Uterus (tissue), 4 donors: ENCODE data around the gene EMC6. TPM values are rescaled to one million over a fixed set of nuclear protein-coding genes. Genes with fewer than 3 reads are reported as not detected.
A peak's percentile ranks its signal among the peaks of the same experiment; 100 is the strongest.

ENCODE experiments used
- DNase-seq, 2 donors: peaks; one replicate each; pipeline ENCODE4 v3.0.0-alpha.2; 2019 to 2020
- H3K27ac ChIP-seq, 2 donors: fragments of 200-600 bp; sonication (generic); 1 replicate in 1 of 2; 2 replicates in 1 of 2; pipeline ENCODE4 v1.5.1; 2016 to 2018
- H3K27me3 ChIP-seq, 2 donors: fragments of 200-600 bp; sonication (generic); one replicate each; pipeline ENCODE4 v1.5.1; 2018 to 2019; ENCODE audit warnings: control low read depth in 1 of 2
- H3K36me3 ChIP-seq, 2 donors: fragments of 200-600 bp; sonication (generic); one replicate each; pipeline ENCODE4 v1.5.1; 2019; ENCODE audit warnings: control low read depth in 1 of 2
- H3K4me1 ChIP-seq, 2 donors: fragments of 200-600 bp; sonication (generic); one replicate each; pipeline ENCODE4 v1.5.1; 2018 to 2019; ENCODE audit warnings: control low read depth in 1 of 2
- H3K4me3 ChIP-seq, 2 donors: fragments of 200-600 bp; sonication (generic); 1 replicate in 1 of 2; 2 replicates in 1 of 2; pipeline ENCODE4 v1.5.1; 2018 to 2019; ENCODE audit warnings: mild to moderate bottlenecking in 1 of 2
- H3K9me3 ChIP-seq, 2 donors: fragments of 200-600 bp; sonication (generic); one replicate each; pipeline ENCODE4 v1.5.1; 2019; ENCODE audit warnings: control low read depth in 1 of 2
- CTCF ChIP-seq, 4 experiments: fragments of 200-600 bp in 2 of 4; fragments of 450-650 bp in 2 of 4; sonication (generic) in 2 of 4; IDR thresholded peaks; one replicate each; pipeline ENCODE4 v1.5.1; 2016 to 2019; ENCODE audit warnings: antibody characterized with exemption in 4 of 4, mild to moderate bottlenecking in 2 of 4, moderate library complexity in 1 of 4
- POLR2A ChIP-seq, 2 donors: fragments of 450-650 bp; IDR thresholded peaks; one replicate each; pipeline ENCODE4 v1.6.1; 2016; ENCODE audit warnings: antibody characterized with exemption in 2 of 2, mild to moderate bottlenecking in 1 of 2, moderate library complexity in 1 of 2
- intact Hi-C: fragments of 100-400 bp; cut with DNase I; formaldehyde crosslinking; loops from one replicate; pipeline ENCODE4 v1.15.1; 2023; ENCODE audit warnings: low total_unique reads
- total RNA-seq, 4 donors: library from RNA; depleted of rRNA in 3 of 4; stranded (reverse); fragments of >200 nt in 3 of 4; gene quantifications; one replicate each; pipeline versions ENCODE4 v1.1.0 to v1.2.4, GENCODE V29; 2014 to 2023
- donor health status: DM: yes; HTN: yes; CAD: no.

EMC6 gene
- total RNA-seq, 4 donors from 2014 or later = 7.1 to 34.7 (median 22.7) TPM

- intact Hi-C loops = no loop called here
- Histone ChIP-seq H3K9me3 (no peaks in the 10 kb centered on the region), H3K4me3 (no peak overlapping the region), H3K27ac (no peak overlapping the region), H3K4me1 (no peaks in the 10 kb centered on the region), H3K36me3 (no peaks in the 10 kb centered on the region), H3K27me3 (no peaks in the 10 kb centered on the region)
- TF ChIP-seq CTCF (IDR thresholded peaks at IDR 0.05) = no peak
- no peak for TF ChIP-seq POLR2A (IDR thresholded peaks at IDR 0.05)
- no peak for DNase-seq
Measured at GRCh38 chr17:3681565-3681964, 13.0 kb downstream of the EMC6 start.

- intact Hi-C loops = no loop called here
- H3K27me3 ChIP-seq = no peaks in the 10 kb centered on the region
- TF ChIP-seq CTCF (IDR thresholded peaks at IDR 0.05) (no peak), POLR2A (IDR thresholded peaks at IDR 0.05) (no peak)
Measured at GRCh38 chr17:3682033-3682432, 13.4 kb downstream of the EMC6 start.

GRCh38 chr17:3683054-3683511 is 14.5 kb downstream of the EMC6 start:
- Histone ChIP-seq H3K36me3 (no peaks in the 10 kb centered on the region), H3K27me3 (no peaks in the 10 kb centered on the region), H3K27ac (no peak overlapping the region), H3K9me3 (no peaks in the 10 kb centered on the region), H3K4me3 (no peak overlapping the region), H3K4me1 (no peaks in the 10 kb centered on the region)
- TF ChIP-seq CTCF (IDR thresholded peaks at IDR 0.05) (peak; percentile 42 to 59 (median 50)), POLR2A (IDR thresholded peaks at IDR 0.05) (no peak)
- DNase-seq = no peak
- intact Hi-C loops = no loop called here

More at GRCh38 chr17:3682033-3682432, 13.4 kb downstream of the EMC6 start:
- Histone ChIP-seq H3K27ac (no peak overlapping the region), H3K36me3 (no peaks in the 10 kb centered on the region), H3K9me3 (no peaks in the 10 kb centered on the region), H3K4me1 (no peaks in the 10 kb centered on the region), H3K4me3 (no peak overlapping the region)
- DNase-seq = no peak

GRCh38 chr17:3685174-3685573 is 16.6 kb downstream of the EMC6 start:
- Histone ChIP-seq H3K4me1 (no peaks in the 10 kb centered on the region), H3K9me3 (no peaks in the 10 kb centered on the region), H3K4me3 (no peak overlapping the region), H3K27ac (no peak overlapping the region), H3K36me3 (no peaks in the 10 kb centered on the region), H3K27me3 (no peaks in the 10 kb centered on the region)
- DNase-seq = no peak
- intact Hi-C loops = no loop called here
- TF ChIP-seq CTCF (IDR thresholded peaks at IDR 0.05) (no peak), POLR2A (IDR thresholded peaks at IDR 0.05) (no peak)

GRCh38 chr17:3688027-3688553 is 19.5 kb downstream of the EMC6 start:
- H3K36me3 ChIP-seq = no peaks in the 10 kb centered on the region
- no peak overlapping the region for H3K27ac ChIP-seq
- H3K4me3 ChIP-seq = no peak overlapping the region
- H3K9me3 ChIP-seq = no peaks in the 10 kb centered on the region
- no peaks in the 10 kb centered on the region for H3K4me1 ChIP-seq
- H3K27me3 ChIP-seq = peaks cover 0 to 5% of the 10 kb centered on the region in 2 donors
- no peak for DNase-seq
- intact Hi-C loops = no loop called here
- TF ChIP-seq POLR2A (IDR thresholded peaks at IDR 0.05) (no peak), CTCF (IDR thresholded peaks at IDR 0.05) (no peak)
